ENCODE data around the gene ENTPD8. TPM values are rescaled to one million over a fixed set of nuclear protein-coding genes. Genes with fewer than 3 reads are reported as not detected.
A peak's percentile ranks its signal among the peaks of the same experiment; 100 is the strongest.

The ENTPD8 gene
- total RNA-seq, 1 donor, result not detected

DNA sequence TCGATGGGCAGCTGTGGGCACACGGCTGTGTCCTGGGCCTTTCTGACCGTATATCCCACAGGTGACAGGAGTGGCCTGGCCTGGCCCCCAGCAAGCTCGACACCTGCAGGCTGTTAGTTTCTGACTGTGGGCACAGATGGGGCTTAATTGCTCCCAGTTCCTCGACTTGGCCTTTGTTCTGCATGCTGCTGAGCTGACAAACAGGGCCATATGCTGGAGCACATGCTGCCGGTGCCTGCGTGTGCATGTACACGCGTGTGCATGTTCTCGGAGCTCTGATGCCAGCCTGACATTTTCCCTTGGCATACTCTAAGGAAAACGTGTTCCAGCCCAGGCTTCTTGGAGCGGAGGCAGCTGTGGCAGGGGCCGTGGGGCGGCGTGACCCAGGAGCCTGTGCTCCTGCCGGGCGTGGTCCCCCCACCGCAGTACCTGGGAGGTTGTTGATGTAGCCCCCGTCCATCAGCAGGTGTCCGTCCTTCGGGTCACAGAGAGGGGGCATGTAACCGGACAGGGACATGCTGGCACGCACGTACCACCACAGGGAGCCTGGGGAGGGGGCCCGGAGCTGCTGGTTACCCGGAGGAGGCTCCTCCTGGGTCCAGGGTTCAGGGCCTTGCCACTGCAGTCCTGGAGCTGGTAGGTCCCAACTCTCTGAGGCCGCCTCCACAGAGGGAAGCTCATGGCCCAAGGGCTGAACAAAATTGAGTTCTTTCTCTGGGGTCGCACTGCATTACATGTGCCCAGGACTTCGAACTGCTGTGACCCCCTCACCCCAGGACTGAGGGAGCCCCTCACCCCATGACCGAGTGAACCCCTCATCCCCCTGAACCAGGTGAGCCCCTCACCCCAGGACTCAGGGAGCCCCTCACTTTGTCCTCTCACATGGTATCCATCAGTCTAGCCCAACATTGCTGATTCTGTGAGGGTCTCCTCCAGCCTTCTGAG lies 22.1 kb upstream of the ENTPD8 start:
- Histone ChIP-seq H2AFZ (ENCODE audit: low read length) (no peak overlapping the region), H3K36me3 (ENCODE audit: insufficient read depth, low read length) (no peaks in the 10 kb centered on the region), H3K4me3 (ENCODE audit: insufficient read depth, low read length) (no peak overlapping the region), H3K9me3 (ENCODE audit: low read depth, low read length) (no peaks in the 10 kb centered on the region), H3K27me3 (ENCODE audit: insufficient read depth, low read length) (no peaks in the 10 kb centered on the region), H3K4me1 (ENCODE audit: insufficient read depth, low read length) (peaks cover 6% of the 10 kb centered on the region), H4K20me1 (ENCODE audit: insufficient read depth, low read length) (no peaks in the 10 kb centered on the region), H3K79me2 (ENCODE audit: insufficient read depth, low read length) (peaks cover 6% of the 10 kb centered on the region), H3K4me2 (ENCODE audit: insufficient read depth, low read length) (no peak overlapping the region), H3K27ac (ENCODE audit: low read depth, low read length) (no peak overlapping the region)
- DNase-seq (ENCODE audit: insufficient read length, low spot score, missing footprints), result peak; percentile 79
- TF ChIP-seq, protein P1, sequence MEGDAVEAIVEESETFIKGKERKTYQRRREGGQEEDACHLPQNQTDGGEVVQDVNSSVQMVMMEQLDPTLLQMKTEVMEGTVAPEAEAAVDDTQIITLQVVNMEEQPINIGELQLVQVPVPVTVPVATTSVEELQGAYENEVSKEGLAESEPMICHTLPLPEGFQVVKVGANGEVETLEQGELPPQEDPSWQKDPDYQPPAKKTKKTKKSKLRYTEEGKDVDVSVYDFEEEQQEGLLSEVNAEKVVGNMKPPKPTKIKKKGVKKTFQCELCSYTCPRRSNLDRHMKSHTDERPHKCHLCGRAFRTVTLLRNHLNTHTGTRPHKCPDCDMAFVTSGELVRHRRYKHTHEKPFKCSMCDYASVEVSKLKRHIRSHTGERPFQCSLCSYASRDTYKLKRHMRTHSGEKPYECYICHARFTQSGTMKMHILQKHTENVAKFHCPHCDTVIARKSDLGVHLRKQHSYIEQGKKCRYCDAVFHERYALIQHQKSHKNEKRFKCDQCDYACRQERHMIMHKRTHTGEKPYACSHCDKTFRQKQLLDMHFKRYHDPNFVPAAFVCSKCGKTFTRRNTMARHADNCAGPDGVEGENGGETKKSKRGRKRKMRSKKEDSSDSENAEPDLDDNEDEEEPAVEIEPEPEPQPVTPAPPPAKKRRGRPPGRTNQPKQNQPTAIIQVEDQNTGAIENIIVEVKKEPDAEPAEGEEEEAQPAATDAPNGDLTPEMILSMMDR (IDR thresholded peaks at IDR 0.05; ENCODE audit: extremely low read depth, low read depth, low read length), result no peak

DNA sequence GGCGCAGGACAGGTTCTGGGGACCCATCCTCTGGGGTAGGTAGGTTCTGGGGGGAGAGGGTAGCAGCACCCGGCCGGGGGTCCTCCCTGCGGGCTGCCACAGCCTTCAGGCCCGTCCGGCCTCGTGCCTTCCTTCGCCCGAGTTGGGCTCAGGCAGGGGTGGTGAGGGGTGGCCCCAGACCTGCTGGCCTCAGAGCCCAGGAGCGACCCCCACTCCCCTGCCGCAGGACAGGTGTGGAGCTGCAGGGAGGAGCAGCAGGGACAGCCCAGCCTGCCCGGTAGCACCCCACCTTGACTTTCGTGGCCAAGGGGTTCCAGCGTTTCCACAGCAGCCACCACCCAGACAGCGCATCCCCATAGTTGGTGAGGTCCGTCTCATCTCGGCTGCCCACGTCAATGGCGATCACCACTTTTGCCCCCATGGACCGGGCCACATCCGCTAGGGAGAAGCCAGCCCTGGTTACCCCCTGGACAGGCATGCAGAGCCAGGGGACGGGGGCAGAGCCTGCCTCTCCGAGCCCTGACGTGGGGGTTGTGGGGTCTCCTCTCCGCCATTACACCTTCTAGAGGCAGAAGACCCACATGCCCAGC lies 21.3 kb upstream of the ENTPD8 start:
- Histone ChIP-seq H4K20me1 (ENCODE audit: insufficient read depth, low read length) (peaks cover 6% of the 10 kb centered on the region), H3K36me3 (ENCODE audit: insufficient read depth, low read length) (no peaks in the 10 kb centered on the region), H2AFZ (ENCODE audit: low read length) (no peak overlapping the region), H3K27me3 (ENCODE audit: insufficient read depth, low read length) (no peaks in the 10 kb centered on the region), H3K79me2 (ENCODE audit: insufficient read depth, low read length) (peaks cover 11% of the 10 kb centered on the region), H3K4me1 (ENCODE audit: insufficient read depth, low read length) (peaks cover 13% of the 10 kb centered on the region), H3K27ac (ENCODE audit: low read depth, low read length) (no peak overlapping the region), H3K4me2 (ENCODE audit: insufficient read depth, low read length) (no peak overlapping the region), H3K4me3 (ENCODE audit: insufficient read depth, low read length) (no peak overlapping the region), H3K9me3 (ENCODE audit: low read depth, low read length) (no peaks in the 10 kb centered on the region)
- DNase-seq (ENCODE audit: insufficient read length, low spot score, missing footprints), result peak; percentile 66
- TF ChIP-seq, protein P1 (IDR thresholded peaks at IDR 0.05; ENCODE audit: extremely low read depth, low read depth, low read length), result no peak

DNA sequence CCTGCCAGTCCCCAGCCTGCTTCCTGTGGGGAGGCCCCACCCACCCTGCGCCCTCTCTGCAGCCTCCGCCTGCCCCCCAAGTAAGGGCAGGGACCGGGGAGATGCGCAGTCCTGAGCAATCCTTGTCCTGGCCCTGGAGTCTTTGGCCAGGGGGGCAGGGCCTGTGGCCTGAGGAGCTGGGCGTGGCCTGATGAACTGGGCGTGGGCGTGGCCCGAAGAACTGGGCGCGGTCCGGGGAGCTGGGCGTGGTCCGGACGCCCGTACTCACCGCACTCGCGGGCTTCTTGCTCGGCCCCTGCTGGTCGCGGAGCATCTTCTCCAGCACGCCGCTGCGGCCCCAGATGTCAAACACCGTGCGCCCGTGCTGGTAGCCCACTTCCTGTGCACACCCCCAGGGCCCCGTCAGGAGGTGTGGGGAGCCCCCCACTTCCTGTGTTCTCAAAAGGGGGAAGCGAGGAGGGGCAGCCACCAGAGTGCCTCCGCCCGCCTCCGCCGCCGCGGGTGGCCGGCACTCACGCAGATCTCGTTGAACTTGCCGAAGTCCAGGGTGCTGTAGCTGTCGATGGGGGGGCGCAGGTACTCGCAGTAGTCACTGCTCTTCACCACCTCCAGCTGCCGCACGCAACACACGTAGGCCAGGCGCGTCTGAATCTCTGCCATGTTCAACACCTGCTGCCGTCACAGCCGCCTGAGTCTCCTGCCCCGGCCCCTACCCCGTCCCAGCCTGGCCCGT lies 20.7 kb upstream of the ENTPD8 start:
- no peak overlapping the region for H3K27ac ChIP-seq (ENCODE audit: low read depth, low read length)
- H3K4me1 ChIP-seq (ENCODE audit: insufficient read depth, low read length), result peaks cover 20% of the 10 kb centered on the region
- no peak overlapping the region for H3K4me2 ChIP-seq (ENCODE audit: insufficient read depth, low read length)
- H4K20me1 ChIP-seq (ENCODE audit: insufficient read depth, low read length), result peaks cover 12% of the 10 kb centered on the region
- TF ChIP-seq, protein P1 (IDR thresholded peaks at IDR 0.05; ENCODE audit: extremely low read depth, low read depth, low read length), result no peak
- H3K36me3 ChIP-seq (ENCODE audit: insufficient read depth, low read length), result peaks cover 5% of the 10 kb centered on the region
- H3K4me3 ChIP-seq (ENCODE audit: insufficient read depth, low read length), result no peak overlapping the region
- no peak overlapping the region for H2AFZ ChIP-seq (ENCODE audit: low read length)
- H3K27me3 ChIP-seq (ENCODE audit: insufficient read depth, low read length), result no peaks in the 10 kb centered on the region
- peaks cover 11% of the 10 kb centered on the region for H3K79me2 ChIP-seq (ENCODE audit: insufficient read depth, low read length)
- no peaks in the 10 kb centered on the region for H3K9me3 ChIP-seq (ENCODE audit: low read depth, low read length)
- DNase-seq (ENCODE audit: insufficient read length, low spot score, missing footprints), result peak; percentile 94

Measured in osteoblast (primary cell).